T-helper 1 cell treated with Interleukin-12 subunit alpha and Interleukin-12 subunit beta and Interleukin-4 antibody, amounts not matched to agents 30 ng/mL and 1 ng/mL, for 36 hours (primary cell): ENCODE measurements around the gene KCNK10. TPM values are rescaled to one million over a fixed set of nuclear protein-coding genes. Genes with fewer than 3 reads are reported as not detected.

ENCODE experiments used
- intact Hi-C: fragments of 100-400 bp; cut with micrococcal nuclease; formaldehyde crosslinking; loops from one replicate; pipeline ENCODE4 v1.15.1; 2024
- total RNA-seq: library from RNA; stranded (reverse); gene quantifications from 2 replicates; pipeline ENCODE4 v1.2.3, GENCODE V29; 2022

The KCNK10 gene
- total RNA-seq, 1 donor from 2014 or later, result not detected

DNA sequence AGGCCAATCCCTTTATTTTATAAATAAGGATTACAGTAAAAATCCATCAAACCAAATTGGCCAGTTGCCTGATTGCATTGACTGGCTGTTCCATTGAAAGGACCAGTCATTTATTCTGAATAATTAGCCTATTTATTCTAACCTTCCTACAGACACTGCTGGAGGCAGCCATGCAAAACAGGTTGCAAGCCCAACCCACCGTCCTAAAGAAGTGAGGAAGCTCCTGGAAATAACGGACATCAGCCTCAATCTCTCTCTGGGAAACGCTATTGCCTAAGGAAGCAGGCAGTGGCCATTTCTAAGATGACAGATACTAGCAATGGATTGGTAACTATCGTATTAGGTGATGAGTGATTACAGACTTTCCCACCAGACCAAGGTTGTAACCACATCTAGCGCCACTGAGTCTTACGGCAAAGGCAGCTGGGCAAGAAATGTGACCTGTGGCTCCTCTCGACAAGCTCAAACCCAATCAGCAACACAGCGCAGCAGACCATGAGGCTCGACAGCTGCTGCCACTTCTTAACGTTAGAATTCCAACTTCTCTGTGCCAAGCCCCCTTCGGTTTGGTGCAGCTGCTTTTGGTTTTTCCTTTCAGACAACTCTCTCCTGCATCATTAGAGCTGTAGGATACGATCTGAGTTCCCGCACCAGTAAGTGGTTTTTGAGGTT lies 134.2 kb downstream of the KCNK10 start:
- intact Hi-C loops, result loop anchor here (1.0 to 5.0 kb wide), 3 partner anchors 45 to 244 kb away; no protein-coding TSS in a partner anchor

DNA sequence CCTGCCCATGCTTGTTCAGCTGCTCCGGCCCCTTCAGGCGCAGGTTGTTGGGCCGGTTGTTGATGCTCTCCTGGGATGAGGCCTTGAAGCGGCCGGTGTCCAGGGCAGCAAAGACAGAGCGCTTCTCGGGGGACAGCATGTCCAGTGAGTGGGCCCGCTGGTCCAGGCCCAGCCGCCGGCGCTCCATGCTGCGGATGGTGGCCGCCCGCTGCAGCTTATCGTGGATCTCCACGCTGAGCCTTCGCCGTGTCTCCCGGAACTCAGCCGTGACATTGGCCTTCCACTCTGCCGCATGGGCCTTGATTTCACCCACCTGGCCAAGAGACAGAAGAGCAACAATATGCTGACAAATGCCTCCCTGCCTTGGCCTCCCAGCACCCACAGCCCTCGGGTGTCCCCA lies 137.2 kb downstream of the KCNK10 start:
- intact Hi-C loops, result loop anchor here (5.0 kb wide), 1 partner anchor 196 kb away; no protein-coding TSS in a partner anchor

DNA sequence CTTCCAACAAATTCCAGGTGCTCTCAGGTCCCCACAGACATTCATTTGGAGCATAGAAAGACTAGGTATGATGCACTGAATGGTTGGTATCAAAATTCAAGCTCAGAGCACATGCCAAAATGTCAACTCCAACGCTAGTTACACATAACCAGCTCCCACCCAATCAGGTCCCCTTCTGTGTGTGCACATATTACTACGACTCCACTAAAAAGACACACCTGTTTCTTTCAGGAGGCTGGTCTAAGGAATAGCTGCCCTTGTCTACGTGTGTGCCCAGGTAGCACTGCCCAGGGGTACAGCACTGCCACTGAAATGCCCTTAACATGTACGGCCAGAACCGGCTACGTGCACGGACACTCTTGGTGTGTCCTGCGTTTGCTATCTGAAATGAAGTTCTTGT lies 138.1 kb downstream of the KCNK10 start:
- intact Hi-C loops, result loop anchor here (5.0 kb wide), 1 partner anchor 197 kb away; no protein-coding TSS in a partner anchor

DNA sequence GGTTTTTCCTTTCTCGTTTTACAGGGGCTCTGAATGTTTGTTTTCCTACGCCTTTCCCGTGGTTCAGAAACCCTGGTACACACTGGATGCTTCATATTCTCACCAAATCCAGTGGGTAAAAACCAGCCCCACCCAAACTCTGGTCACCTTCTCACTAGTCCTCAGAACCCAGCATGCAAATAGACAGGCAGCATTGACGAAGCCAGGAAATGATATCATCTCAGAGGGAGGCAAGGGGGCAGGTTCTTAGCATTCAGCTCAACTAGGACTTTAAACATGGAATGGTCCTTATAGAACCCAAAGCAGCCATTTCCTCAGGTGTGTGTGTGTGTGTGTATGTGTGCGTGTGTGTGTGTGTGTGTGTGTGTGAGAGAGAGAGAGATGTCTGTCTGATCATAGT lies 142.0 kb downstream of the KCNK10 start:
- intact Hi-C loops, result no loop called here

DNA sequence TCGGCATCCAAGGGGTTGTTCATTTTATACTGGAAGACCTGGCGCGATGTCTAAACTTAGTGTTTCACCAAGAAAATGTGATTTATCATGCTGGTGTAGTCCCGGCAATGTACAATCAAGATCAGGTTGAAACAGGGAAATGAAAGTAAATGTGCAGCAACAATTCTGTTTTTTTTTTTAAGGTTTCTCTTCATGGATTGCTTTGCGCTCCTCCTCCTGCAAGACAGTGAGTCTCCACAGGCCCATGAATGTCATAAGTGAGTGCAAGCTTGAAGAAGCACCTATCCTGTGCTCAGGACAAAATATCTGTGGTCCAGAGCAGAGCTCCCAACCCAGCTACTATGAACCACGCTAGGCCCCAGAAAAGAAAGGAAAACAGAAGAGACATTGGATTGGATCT lies 143.4 kb downstream of the KCNK10 start:
- intact Hi-C loops, result no loop called here

DNA sequence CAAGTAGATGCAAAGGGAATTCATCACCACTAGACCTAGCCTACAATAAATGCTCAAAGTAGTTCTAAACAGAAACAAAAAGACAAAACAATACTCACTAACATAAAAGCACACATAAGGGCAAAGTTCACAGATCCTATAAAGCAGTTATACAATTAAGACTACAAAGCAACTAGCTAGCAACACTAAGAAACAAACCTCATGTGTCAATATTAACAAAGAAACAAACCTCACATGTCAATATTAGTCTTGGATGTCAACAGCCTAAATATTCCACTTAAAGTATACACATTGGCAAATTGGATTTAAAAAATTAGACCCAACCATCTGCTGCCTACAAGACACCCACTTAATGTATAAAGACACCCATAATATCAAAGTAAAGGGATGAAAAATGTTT lies 152.7 kb downstream of the KCNK10 start:
- intact Hi-C loops, result no loop called here

DNA sequence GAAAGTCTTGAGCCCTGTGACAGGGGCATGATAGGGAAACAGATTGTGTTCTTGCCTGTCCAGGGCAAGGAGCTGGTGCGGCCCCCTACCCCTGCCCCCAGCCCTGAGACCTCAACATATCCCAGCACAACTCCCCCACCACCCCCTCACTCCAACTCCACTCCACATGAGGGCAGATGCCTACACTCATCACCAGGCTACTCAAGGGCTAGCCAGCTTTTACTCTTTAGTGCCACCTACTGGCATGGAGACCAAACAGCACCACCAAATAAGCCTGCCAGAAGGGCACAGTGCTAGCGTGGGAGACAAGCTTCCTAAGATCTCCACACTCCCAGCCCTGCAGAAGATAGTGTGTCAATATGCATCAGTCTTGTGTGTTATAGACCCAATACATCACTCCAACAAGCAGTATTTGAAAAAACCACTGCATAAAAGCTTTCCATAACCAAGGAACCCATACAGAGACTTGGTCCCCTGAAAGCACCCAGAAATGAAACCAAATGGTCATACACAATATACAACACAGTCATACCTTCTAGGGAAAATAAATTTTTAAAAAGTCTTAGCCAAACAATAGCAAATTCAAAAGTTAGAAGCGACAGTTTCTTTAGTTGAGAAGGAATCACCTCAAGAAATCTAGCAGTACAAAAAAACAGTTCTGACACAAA lies 154.4 kb downstream of the KCNK10 start:
- intact Hi-C loops, result loop anchor here (1.0 to 10.0 kb wide), 4 partner anchors 155 to 364 kb away; no protein-coding TSS in a partner anchor

DNA sequence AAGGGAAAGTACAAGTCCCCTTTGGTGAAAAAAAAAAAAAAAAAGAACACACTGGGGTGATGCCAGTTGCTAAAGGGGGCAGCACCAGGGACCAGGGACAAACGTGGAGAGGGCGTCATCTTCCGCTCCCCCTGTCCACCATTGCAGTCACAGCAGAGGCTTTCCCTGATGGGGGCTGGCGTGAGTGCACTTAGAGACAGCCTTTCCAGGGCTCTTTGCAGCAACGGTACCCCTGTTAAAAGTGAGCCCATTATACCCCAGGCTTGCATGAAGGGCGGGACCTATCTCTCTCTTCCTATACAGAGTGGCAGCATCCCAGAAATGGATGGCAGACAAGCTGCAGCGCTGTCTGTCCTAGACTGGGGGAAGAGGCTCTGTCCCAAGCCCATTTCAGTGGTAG lies 155.0 kb downstream of the KCNK10 start:
- intact Hi-C loops, result loop anchor here (1.0 to 10.0 kb wide), 4 partner anchors 155 to 363 kb away; no protein-coding TSS in a partner anchor

DNA sequence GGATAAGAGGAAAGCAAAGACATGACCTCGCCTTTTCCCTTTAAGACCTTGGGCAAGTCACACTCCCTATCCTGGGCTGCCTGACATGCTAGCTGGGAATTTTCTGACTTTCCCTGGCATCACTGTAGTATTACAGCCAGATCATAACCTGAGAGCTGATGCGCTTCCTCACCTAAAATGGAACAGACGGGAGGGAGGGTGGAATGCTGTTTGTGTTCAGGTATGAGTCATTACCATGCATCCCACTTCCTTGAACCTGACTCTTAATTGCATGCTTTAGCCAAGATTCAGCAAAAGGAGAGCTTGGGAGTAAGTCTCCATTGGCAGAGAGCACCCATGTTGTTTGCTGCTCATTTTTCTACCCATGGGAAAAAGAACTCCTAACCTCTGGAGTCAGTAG lies 156.5 kb downstream of the KCNK10 start:
- intact Hi-C loops, result loop anchor here (5.0 to 10.0 kb wide), 2 partner anchors 279 to 362 kb away; no protein-coding TSS in a partner anchor

DNA sequence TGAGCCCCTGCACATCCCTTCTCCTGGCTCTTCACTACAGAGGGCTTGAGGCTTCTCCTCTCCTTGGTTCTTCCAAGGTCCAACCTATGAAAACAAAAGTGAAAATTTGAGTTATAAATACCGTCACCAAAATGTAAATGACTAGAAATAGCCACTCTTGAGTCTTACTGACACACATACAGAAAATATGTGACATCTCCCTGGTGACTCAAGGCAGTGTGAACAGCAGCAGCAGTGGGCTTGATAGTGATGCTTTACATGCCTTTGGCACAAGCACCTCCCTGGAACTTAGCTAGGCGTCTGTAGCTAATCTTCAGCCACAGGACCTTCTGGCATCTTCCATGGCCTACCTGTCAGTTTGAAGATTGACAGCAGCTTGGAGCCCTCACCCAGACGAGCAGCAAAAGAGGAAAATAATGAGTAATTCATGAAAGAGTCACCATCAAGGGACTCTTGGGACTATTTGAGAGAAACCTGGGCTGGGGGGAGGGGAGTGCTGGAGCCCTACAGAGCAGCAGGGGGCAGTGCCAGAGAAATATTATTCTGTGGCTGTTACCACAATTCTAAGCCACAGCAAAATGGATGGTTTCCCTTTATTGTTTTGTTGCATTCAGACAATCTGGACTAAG lies 158.0 kb downstream of the KCNK10 start:
- intact Hi-C loops, result loop anchor here (5.0 to 10.0 kb wide), 2 partner anchors 278 to 360 kb away; no protein-coding TSS in a partner anchor

DNA sequence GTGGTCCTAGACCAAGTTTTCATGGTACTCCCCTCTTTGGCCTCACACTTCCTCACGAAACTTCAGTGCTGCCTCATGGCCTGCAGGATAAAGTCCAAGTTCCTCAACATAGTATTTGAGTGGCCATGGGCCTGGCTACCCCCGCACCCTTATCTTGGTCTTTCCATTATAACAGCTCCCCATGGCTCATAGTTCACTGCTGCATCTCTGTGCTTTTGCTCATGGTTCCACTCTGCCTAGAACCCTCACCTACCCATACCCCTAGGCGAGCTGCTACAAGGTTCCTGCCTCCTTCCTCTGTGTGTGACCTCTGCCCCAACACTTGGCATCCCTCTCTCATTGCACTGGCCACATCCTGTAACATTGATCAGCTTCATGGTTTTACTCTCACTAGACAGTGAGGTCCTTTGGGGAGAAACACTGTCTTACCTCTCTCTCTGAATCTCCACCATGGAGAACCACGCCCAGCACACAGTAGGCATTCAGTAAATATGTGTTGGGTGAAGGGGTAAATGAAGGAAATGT lies 159.3 kb downstream of the KCNK10 start:
- intact Hi-C loops, result loop anchor here (10.0 kb wide), 1 partner anchor 359 kb away; no protein-coding TSS in a partner anchor

DNA sequence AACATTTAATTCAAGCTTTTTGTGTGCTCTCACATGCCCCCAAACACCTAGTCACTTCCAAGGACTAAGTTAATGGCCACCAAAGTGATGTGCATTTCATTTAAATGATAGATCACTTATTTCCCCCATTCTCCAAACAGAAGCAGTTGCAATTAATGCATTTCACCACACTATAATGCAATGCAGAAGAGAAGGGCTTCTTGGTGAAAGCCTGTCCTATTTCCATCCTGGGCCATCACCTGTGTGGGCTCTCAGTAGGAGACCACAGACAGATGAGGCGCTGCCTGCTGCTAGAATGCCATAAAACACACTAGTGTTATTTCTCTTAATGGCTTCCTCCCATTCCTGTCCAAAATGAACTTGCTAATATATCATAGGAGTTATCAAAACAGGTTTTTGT lies 166.9 kb downstream of the KCNK10 start:
- intact Hi-C loops, result no loop called here

DNA sequence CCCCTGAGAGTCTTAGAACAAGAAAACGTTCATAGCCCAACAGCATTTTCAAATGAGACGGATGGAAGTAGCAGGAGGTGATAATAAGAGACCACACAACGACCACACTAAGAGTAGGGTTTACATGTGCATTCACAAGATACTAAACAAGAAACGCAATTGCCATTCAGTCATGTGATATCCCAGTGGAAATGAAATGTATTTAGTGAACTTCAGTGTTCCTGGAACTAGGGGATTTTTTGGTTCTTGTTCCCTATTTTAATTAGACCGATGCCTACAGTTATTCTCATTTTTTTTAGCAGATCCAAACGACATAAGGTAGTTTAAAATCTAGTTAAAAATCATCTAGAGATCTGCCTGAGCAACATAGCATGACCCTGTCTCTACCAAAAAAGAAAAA lies 168.1 kb downstream of the KCNK10 start:
- intact Hi-C loops, result no loop called here

DNA sequence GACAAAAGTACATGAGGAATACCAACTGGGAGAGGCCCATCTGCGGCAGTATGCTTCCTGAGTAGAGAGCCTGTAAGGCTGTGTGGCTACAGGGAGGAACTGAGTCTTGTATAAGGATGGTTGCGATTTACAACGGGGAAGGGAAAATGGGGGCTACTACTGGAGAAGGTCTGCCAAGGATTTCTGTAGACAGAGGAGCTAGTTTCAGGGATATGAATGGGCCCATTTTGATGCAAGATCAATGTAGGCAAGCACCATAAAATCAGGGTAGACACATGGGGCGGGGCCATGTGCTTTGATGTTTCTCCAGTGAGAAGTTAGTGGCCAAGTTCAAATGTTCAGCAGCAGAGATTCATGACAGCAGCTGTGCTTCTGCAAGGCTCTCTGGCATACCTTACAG lies 168.7 kb downstream of the KCNK10 start:
- intact Hi-C loops, result no loop called here

DNA sequence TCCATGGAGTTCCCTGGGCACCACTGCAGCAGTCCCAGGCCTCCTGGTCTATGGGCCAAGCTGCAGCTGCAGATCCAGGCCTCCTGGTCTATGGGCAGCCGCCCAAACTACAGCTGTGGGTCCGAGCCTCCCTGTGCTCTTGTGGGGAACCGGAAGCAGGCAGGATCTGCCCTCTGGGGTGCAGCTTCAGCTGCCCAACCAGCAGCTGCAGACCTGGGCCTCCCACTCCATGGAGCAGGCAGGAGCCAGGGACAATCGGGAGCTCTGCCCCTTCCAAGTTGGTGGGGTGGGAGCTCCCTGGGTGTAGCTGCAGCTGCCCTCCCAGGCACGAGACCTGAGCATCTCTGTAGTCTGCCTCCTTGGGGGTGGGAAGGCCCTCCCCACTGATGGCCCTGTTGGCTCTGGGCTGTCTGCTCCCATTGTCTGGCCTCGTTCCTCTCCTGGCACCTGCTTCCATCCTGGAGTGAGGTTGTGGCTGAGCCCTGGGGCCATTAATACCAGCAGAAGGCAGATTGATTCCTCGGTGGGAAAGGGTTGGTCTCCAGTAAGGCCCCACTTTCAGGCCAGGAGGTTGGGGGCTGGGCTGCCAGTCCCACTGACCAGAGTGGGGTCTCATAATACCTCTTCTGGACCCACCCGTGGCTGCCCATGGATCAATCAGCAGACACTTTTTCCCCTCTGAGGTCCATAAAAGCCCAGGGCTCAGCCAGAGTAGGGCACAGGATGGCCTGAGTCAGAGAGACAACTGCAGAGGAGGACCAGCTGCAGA lies 176.0 kb downstream of the KCNK10 start:
- intact Hi-C loops, result no loop called here

DNA sequence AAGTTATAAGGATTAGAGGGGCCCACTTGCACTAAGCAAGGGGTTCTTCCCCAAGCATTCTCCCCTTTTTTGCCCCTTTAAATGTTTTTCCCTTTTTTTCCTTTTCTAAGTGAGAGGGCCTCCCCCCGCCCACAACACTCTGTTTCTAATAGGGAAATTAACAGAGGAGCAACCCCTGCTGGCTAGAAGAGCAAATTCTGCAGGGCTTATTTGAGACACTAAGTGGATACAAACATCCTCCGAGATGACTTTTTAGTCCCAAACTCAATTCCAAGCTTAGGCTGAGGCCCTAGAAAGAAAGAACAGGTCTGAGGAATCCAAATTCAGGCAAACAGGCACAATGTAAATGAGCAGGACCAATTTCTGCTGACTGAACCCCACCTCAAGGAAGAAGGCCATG lies 179.3 kb downstream of the KCNK10 start:
- intact Hi-C loops, result no loop called here

DNA sequence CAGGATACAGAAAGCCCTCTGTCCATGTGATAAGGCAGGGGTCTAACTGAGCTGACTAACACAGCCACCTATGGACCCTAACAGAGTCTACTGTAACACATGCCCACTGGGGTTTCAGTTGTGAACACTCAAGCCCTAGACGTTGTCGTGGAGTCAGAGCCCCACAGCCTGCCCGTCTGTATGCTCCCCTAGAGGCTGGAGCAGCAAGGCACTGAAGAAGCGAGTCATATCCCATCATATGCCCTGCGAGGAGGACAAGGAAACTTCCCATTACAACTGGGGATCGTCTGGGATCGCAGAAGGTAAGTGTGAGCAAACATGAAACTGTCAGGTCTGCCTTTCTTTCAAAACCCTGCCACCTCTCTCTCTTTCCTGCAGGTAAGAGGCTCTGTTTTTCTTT lies 180.1 kb downstream of the KCNK10 start:
- intact Hi-C loops, result no loop called here

DNA sequence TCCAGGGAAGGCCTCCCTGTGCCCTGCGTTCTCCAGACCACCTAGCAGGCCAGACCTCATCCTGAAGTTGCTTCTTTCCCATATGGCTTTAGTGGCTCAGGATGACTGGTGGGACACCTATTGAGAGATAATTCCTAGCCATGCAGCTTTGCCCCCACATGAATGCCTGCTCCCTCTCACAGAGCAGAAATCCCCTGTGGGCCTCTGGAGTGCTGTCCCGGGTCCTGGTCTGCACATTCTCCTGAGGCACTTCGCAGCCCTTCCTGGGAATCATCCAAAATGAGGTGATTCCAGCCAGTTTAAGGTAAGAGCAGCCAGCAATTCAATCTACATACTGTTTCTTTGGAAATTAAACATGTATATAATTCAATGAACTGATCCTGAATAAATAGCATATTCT lies 182.2 kb downstream of the KCNK10 start:
- intact Hi-C loops, result no loop called here

DNA sequence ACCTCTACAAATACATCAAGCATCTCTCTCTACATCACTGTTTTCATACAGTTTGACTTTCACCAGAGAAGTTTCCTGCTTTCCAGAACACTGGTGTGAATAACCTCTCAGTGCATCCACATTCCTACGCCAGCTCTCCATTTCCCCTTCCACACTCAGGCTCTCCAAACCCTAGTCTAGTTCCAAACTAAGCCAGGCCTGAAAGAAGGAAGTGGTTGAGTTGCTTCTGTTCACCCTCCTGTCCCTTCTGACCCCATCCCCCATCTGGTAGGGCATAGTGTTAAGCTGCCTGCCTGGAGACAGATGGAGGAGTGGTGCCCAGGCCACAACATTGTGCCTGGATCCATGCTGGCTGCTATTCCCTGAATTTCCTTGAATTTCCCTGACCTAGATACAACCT lies 185.7 kb downstream of the KCNK10 start:
- intact Hi-C loops, result no loop called here
